HG03442 (cell line): Measurements from ENCODE around the gene HNF1A.

Experiments
- ATAC-seq: cut with Tn5 transposase; IDR thresholded peaks from one replicate; pipeline ENCODE4 v1.9.1; 2021; ENCODE audit warnings: mild to moderate bottlenecking, moderate library complexity; ENCODE audit not compliant: unreplicated experiment

The HNF1A gene

GRCh38 chr12:121008347-121009098 is 30.2 kb downstream of the HNF1A start:
- ATAC-seq: no peak

GRCh38 chr12:121009741-121010140 is 31.4 kb downstream of the HNF1A start:
- ATAC-seq: no peak

- ATAC-seq: no peak
Measured at GRCh38 chr12:121010860-121011259, 32.5 kb downstream of the HNF1A start.

- no peak for ATAC-seq
Measured at GRCh38 chr12:121011820-121012219, 33.5 kb downstream of the HNF1A start.

- ATAC-seq: no peak
Measured at GRCh38 chr12:121013715-121014114, 35.4 kb downstream of the HNF1A start.

- ATAC-seq: peak; percentile 96
Measured at GRCh38 chr12:121015825-121016766, 37.8 kb downstream of the HNF1A start, which contains the start of gene C12orf43. C12orf43 (minus strand) TSS chr12:121016487; CDS start chr12:121016474, 13 bp downstream.

- ATAC-seq: no peak
Measured at GRCh38 chr12:121017966-121018491, 39.7 kb downstream of the HNF1A start.

GRCh38 chr12:121018860-121019617 is 40.7 kb downstream of the HNF1A start:
- no peak for ATAC-seq

- no peak for ATAC-seq
Measured at GRCh38 chr12:121021754-121022153, 43.4 kb downstream of the HNF1A start.

- no peak for ATAC-seq
Measured at GRCh38 chr12:121022713-121023112, 44.4 kb downstream of the HNF1A start.

- no peak for ATAC-seq
Measured at GRCh38 chr12:121023799-121024198, 45.5 kb downstream of the HNF1A start.

- no peak for ATAC-seq
Measured at GRCh38 chr12:121025442-121026226, 47.3 kb downstream of the HNF1A start.

GRCh38 chr12:121026274-121027045 is 48.1 kb downstream of the HNF1A start:
- no peak for ATAC-seq

- ATAC-seq: no peak
Measured at GRCh38 chr12:121030576-121031212, 52.4 kb downstream of the HNF1A start.

GRCh38 chr12:121033625-121034349 is 55.4 kb downstream of the HNF1A start:
- no peak for ATAC-seq

- no peak for ATAC-seq
Measured at GRCh38 chr12:121034616-121035305, 56.4 kb downstream of the HNF1A start.

GRCh38 chr12:121036810-121037326 is 58.5 kb downstream of the HNF1A start:
- ATAC-seq: no peak
